MCF 10A (cell line): ENCODE data around the gene UBE2I. TPM values are rescaled to one million over a fixed set of nuclear protein-coding genes. Genes with fewer than 3 reads are reported as not detected.

Source experiments
- BruUV-seq: library from RNA; stranded (reverse); fragments of 400-500 nt; replicated peaks from 2 replicates; lab custom pipeline; 2021; lab: Mats Ljungman, UMichigan
- CTCF ChIA-PET: fragments of 300-600 bp; sonication (Branson Sonifier 250); formaldehyde crosslinking; extraction: SDS; loops from one replicate; lab custom pipeline; 2021; ENCODE audit warnings: antibody characterized with exemption, inconsistent platforms; lab: Yijun Ruan, JAX
- POLR2A ChIA-PET: fragments of 300-600, 350-650 bp; sonication (Branson Sonifier 250); formaldehyde crosslinking; extraction: SDS; loops from one replicate; lab custom pipeline; 2020; ENCODE audit warnings: antibody characterized with exemption, inconsistent platforms; lab: Yijun Ruan, JAX
- DNase-seq: peaks from one replicate; pipeline ENCODE4 v3.0.0-alpha.2; 2018; ENCODE audit not compliant: unreplicated experiment
- H3K27ac Mint-ChIP-seq: one replicate; pipeline ENCODE4 v1.8.0; 2022; ENCODE audit warnings: mild to moderate bottlenecking, low read depth, mixed read lengths; ENCODE audit not compliant: unreplicated experiment
- H3K27me3 Mint-ChIP-seq: one replicate; pipeline ENCODE4 v1.8.0; 2022; ENCODE audit warnings: mixed read lengths; ENCODE audit not compliant: insufficient read depth, unreplicated experiment
- H3K36me3 Mint-ChIP-seq: one replicate; pipeline ENCODE4 v1.8.0; 2022; ENCODE audit warnings: mild to moderate bottlenecking, moderate library complexity, mixed read lengths; ENCODE audit not compliant: insufficient read depth, unreplicated experiment
- H3K4me1 Mint-ChIP-seq: one replicate; pipeline ENCODE4 v1.8.0; 2022; ENCODE audit warnings: mixed read lengths; ENCODE audit not compliant: insufficient read depth, unreplicated experiment
- H3K4me3 Mint-ChIP-seq: one replicate; pipeline ENCODE4 v1.8.0; 2022; ENCODE audit warnings: mild to moderate bottlenecking, moderate library complexity, mixed read lengths; ENCODE audit not compliant: unreplicated experiment
- H3K9me3 Mint-ChIP-seq: one replicate; pipeline ENCODE4 v1.8.0; 2022; ENCODE audit warnings: mixed read lengths; ENCODE audit not compliant: unreplicated experiment
- CTCF ChIP-seq: fragments of 200-600 bp; IDR thresholded peaks from one replicate; pipeline ENCODE4 v1.8.0; 2022; ENCODE audit warnings: antibody characterized with exemption, mild to moderate bottlenecking; ENCODE audit not compliant: unreplicated experiment
- intact Hi-C: fragments of 100-400 bp; cut with micrococcal nuclease; formaldehyde crosslinking; loops from 2 replicates; pipeline ENCODE4 v1.14.1; 2022
- total RNA-seq: library from RNA; stranded (reverse); gene quantifications from 2 replicates; pipeline ENCODE4 v1.2.3, GENCODE V29; 2022

The UBE2I gene
- total RNA-seq, 1 experiment from 2014 or later: 163 TPM

DNA sequence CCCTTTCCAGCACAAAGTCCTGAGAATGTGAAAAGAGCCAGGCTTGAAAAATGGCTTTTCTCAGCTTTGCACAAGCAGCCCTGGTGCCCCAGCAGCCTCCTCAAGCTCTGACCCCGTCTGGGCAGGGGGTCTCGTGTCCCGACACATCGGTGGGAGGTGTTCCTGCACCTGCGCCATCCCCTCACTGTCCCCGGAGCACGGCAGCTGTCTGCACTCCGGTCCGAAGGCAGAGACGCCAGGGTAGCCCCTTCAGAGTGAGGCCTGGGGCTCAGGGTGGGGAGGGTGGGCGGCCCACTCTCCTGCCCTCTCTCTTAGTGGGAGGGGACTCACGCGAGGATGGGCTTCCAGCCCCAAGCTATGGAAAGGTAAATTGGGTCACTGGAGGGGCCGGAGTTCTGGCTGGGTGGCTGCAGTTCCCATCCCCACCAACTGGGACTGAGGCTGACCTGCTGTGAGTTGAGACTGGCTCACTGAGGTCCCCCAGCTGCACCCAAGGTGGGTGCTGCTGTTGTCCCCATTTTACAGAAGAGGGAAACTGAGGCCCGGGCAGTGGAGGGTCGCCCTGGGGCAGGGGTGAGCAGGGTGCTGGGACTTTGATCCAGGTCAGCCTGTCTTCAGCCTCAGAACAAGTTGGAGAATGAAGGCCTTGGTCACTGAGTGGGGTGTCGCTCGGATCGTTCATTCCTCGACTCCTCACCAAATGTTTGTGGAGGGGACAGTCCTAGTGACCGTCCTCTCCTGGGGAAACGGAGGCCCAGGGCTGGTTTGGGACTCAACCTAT, 21.7 kb downstream of the UBE2I start:
- no peak overlapping the region for H3K4me3 Mint-ChIP-seq
- BruUV-seq: no TSS peak
- DNase-seq: no peak
- intact Hi-C loops: no loop called here
- ChIA-PET CTCF (interaction anchor here (0.7 to 1.0 kb wide), 2 partner anchors 11 to 593 kb away, joined by 3 read pairs; no protein-coding TSS in a partner anchor), POLR2A (no interaction called here)
- H3K36me3 Mint-ChIP-seq: no peaks in the 10 kb centered on the region
- no peaks in the 10 kb centered on the region for H3K9me3 Mint-ChIP-seq
- no peak for TF ChIP-seq CTCF
- no peaks in the 10 kb centered on the region for H3K4me1 Mint-ChIP-seq
- no peak overlapping the region for H3K27ac Mint-ChIP-seq
- H3K27me3 Mint-ChIP-seq: peaks cover 13% of the 10 kb centered on the region

DNA sequence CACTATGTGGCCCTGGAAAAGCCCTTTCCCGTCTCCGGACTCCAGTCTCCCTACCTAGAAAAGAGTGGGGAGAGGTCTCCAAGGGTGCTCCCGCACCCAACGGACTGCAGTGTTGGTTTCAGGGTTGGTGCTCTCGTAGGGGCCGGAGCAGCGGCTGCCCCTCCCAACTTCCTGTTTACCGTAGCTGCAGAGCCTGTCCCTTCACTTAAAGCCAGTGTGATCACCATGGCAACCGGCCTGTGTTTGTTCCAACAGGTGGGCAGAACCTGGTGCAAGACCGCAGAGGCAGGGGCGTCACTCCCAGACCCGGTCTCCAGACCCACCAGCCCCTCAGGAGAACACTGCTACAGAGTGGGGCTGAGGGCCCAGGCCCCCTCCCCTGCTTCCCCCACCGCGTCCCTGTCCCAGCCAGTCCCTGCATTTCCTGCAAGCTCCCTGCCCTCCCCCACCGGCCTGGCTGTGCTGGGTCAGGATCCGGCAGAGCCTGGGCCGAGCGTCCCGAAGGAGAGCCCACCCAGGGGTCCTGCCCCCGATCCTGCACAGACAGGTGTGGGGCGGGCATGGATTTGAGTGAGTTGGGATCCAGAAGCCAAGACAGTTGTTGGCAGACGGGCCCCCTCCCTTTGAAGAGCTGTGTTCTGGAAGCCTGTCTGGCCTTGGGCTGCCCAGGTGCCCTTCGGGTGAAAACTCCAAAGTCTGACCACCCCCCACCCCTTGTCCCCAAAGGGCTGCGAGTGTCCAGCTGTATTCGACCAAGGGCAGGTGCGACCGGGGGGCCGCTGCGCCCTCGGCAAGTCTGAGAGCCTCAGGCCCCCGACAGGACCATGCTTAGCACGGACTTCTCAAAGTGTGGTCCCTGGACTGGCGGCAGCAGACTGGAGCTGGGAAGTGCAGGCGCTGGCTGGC, 22.5 kb downstream of the UBE2I start:
- no peak overlapping the region for H3K4me3 Mint-ChIP-seq
- TF ChIP-seq CTCF: no peak
- POLR2A ChIA-PET: no interaction called here
- DNase-seq: no peak
- peaks cover 13% of the 10 kb centered on the region for H3K27me3 Mint-ChIP-seq
- intact Hi-C loops: no loop called here
- H3K27ac Mint-ChIP-seq: no peak overlapping the region
- CTCF ChIA-PET: interaction anchor here (1.0 kb wide), 1 partner anchor 11 kb away, joined by 3 read pairs; no protein-coding TSS in a partner anchor
- H3K9me3 Mint-ChIP-seq: no peaks in the 10 kb centered on the region
- no peaks in the 10 kb centered on the region for H3K36me3 Mint-ChIP-seq
- BruUV-seq: no TSS peak
- no peaks in the 10 kb centered on the region for H3K4me1 Mint-ChIP-seq

DNA sequence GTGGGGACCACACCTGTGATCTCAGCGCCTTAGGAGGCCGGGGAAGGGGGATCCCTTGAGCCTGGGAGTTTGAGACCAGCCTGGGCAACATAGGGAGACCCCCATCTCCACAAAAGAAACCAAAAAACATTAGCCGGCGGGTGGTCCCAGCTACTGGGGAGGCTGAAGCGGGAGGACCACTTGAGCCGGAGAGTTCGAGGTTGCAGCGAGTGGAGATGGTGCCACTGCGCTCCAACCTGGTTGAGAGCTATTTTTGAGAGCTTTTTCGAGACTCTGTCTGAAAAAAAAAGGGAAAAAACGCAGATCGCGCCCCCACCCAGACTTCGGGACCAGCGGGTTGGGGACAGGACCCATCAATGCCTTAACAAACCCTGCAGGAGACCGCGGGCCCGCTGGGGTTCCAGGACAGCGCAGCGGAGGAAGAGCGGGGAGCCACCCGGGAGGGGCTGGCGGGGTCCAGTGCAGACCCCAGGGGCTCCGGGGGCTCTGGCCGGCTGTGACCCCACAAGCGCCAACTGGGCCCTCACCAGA, 23.2 kb downstream of the UBE2I start:
- POLR2A ChIA-PET: no interaction called here
- Mint-ChIP-seq H3K4me1 (no peaks in the 10 kb centered on the region), H3K27ac (no peak overlapping the region), H3K36me3 (no peaks in the 10 kb centered on the region), H3K27me3 (peaks cover 13% of the 10 kb centered on the region), H3K4me3 (no peak overlapping the region), H3K9me3 (no peaks in the 10 kb centered on the region)
- CTCF ChIA-PET: no interaction called here
- DNase-seq: no peak
- no peak for TF ChIP-seq CTCF
- intact Hi-C loops: no loop called here
- BruUV-seq: no TSS peak
